Gastrocnemius medialis (tissue), 4 donors: ENCODE data around the gene LPAR3. TPM values are rescaled to one million over a fixed set of nuclear protein-coding genes. Genes with fewer than 3 reads are reported as not detected.

ENCODE experiments used
- ATAC-seq, 2 donors: fragments of 150-250 bp; one replicate each; pipeline ENCODE4 v1.9.1; 2016
- DNase-seq, 2 donors: peaks; one replicate each; pipeline ENCODE4 v3.0.0-alpha.2; 2019
- H3K27ac ChIP-seq, 4 donors: fragments of 200-600 bp; sonication (generic); 1 replicate in 1 of 4; 2 replicates in 3 of 4; pipeline ENCODE4 v1.5.1; 2016 to 2018; ENCODE audit warnings: mild to moderate bottlenecking in 2 of 4, moderate library complexity in 1 of 4
- H3K27me3 ChIP-seq, 3 donors: fragments of 200-600 bp; sonication (generic) in 2 of 3; 1 replicate in 1 of 3; 2 replicates in 2 of 3; pipeline versions ENCODE4 v1.5.1 to v1.6.0; 2016 to 2019; ENCODE audit warnings: mild to moderate bottlenecking in 1 of 3, moderate library complexity in 1 of 3
- H3K36me3 ChIP-seq, 2 donors: fragments of 200-600 bp; sonication (generic) in 1 of 2; one replicate each; pipeline ENCODE4 v1.5.1; 2017 to 2018
- H3K4me1 ChIP-seq, 2 donors: fragments of 200-600 bp; sonication (generic) in 1 of 2; one replicate each; pipeline ENCODE4 v1.5.1; 2016 to 2017; ENCODE audit warnings: mild to moderate bottlenecking in 2 of 2
- H3K4me3 ChIP-seq, 4 donors: fragments of 200-600 bp; sonication (generic) in 3 of 4; 1 replicate in 1 of 4; 2 replicates in 3 of 4; pipeline ENCODE4 v1.5.1; 2016 to 2019; ENCODE audit warnings: mild to moderate bottlenecking in 2 of 4
- H3K9me3 ChIP-seq, 3 donors: fragments of 200-600 bp; sonication (generic) in 2 of 3; 1 replicate in 1 of 3; 2 replicates in 2 of 3; pipeline ENCODE4 v1.5.1; 2016 to 2019
- POLR2A ChIP-seq, 2 donors: fragments of 450-650 bp; IDR thresholded peaks; one replicate each; pipeline ENCODE4 v1.6.1; 2017; ENCODE audit warnings: antibody characterized with exemption in 2 of 2, mild to moderate bottlenecking in 2 of 2, moderate library complexity in 2 of 2
- in situ Hi-C, 4 donors: fragments of 200-750 bp; cut with MboI; loops; one replicate each; pipeline versions ENCODE4 v1.15.0 to v1.8.0; 2017; ENCODE audit warnings: low sequenced_read_pairs in 4 of 4
- intact Hi-C: fragments of 100-400 bp; cut with DNase I; formaldehyde crosslinking; loops from one replicate; pipeline ENCODE4 v1.15.1; 2023; ENCODE audit warnings: low total_unique reads
- total RNA-seq, 4 donors: library from RNA; depleted of rRNA; stranded (reverse); fragments of >200 nt; gene quantifications; one replicate each; pipeline versions ENCODE4 v1.1.0 to v1.2.3, GENCODE V29; 2016
- TF ChIP-seq, protein P1 (sequence below), 5 experiments: fragments of 450-650 bp in 3 of 5; fragments of 200-600 bp in 2 of 5; sonication (generic) in 2 of 5; IDR thresholded peaks in 4 of 5; conservative IDR thresholded peaks in 1 of 5; 1 replicate in 4 of 5; 2 replicates in 1 of 5; pipeline ENCODE4 v1.5.1; 2016 to 2019; ENCODE audit warnings: antibody characterized with exemption in 5 of 5, mild to moderate bottlenecking in 3 of 5, moderate library complexity in 3 of 5

The LPAR3 gene
- total RNA-seq, 4 donors from 2014 or later = not detected

DNA sequence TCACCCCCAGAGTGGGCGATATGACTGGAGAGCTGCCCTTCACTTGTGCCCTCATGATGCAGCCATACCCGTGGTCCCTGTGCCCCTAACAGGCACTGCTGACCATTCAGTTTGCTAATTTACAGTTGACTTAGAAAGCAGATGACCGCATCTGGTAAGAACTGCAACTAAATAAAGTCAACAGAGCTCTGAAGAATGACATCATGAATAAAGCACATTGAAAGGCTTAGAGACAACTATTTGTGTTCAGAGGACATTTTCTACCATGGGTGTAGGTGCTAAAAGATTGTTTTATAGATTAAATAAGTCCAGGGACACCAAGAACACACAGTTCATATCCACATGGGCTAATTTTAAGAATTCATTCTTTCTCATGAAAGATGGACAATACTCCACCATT, 65.5 kb downstream of the LPAR3 start:
- Histone ChIP-seq H3K4me3 (no peak overlapping the region), H3K4me1 (no peaks in the 10 kb centered on the region), H3K36me3 (no peaks in the 10 kb centered on the region), H3K27me3 (peaks cover 0 to 2% (median 0%) of the 10 kb centered on the region in 3 donors), H3K9me3 (no peaks in the 10 kb centered on the region), H3K27ac (no peak overlapping the region)
- intact Hi-C loops = no loop called here
- TF ChIP-seq, protein P1, sequence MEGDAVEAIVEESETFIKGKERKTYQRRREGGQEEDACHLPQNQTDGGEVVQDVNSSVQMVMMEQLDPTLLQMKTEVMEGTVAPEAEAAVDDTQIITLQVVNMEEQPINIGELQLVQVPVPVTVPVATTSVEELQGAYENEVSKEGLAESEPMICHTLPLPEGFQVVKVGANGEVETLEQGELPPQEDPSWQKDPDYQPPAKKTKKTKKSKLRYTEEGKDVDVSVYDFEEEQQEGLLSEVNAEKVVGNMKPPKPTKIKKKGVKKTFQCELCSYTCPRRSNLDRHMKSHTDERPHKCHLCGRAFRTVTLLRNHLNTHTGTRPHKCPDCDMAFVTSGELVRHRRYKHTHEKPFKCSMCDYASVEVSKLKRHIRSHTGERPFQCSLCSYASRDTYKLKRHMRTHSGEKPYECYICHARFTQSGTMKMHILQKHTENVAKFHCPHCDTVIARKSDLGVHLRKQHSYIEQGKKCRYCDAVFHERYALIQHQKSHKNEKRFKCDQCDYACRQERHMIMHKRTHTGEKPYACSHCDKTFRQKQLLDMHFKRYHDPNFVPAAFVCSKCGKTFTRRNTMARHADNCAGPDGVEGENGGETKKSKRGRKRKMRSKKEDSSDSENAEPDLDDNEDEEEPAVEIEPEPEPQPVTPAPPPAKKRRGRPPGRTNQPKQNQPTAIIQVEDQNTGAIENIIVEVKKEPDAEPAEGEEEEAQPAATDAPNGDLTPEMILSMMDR (IDR thresholded peaks at IDR 0.05 in 4 of 5, conservative IDR thresholded peaks at IDR 0.05 in 1 of 5) = no peak
- TF ChIP-seq POLR2A (IDR thresholded peaks at IDR 0.05) = no peak
- no peak for ATAC-seq
- in situ Hi-C loops = no loop called here
- DNase-seq = no peak

DNA sequence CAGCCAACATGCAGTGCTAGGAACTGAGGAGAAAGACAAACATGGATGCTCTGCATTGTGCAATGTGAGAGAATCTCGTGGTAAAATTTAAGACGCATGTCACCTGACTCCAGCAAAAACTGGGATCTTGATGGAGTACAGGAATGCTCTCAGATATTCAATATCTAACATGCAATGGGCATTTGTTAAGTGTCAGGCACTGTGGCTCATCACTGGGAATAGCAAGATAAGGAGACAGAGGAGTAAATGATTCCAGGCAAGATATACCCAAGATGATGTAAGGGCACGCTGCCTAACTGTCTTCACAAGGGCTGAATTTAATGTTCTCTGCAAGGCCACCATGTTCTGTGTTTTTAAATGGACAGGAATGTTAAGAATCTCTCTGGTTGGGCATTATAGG, 67.8 kb downstream of the LPAR3 start:
- TF ChIP-seq, protein P1 (IDR thresholded peaks at IDR 0.05 in 4 of 5, conservative IDR thresholded peaks at IDR 0.05 in 1 of 5) = no peak
- TF ChIP-seq POLR2A (IDR thresholded peaks at IDR 0.05) = no peak
- in situ Hi-C loops = no loop called here
- Histone ChIP-seq H3K4me3 (no peak overlapping the region), H3K9me3 (no peaks in the 10 kb centered on the region), H3K27me3 (no peaks in the 10 kb centered on the region), H3K27ac (no peak overlapping the region), H3K4me1 (no peaks in the 10 kb centered on the region), H3K36me3 (no peaks in the 10 kb centered on the region)
- intact Hi-C loops = no loop called here
- ATAC-seq = no peak
- DNase-seq = no peak

DNA sequence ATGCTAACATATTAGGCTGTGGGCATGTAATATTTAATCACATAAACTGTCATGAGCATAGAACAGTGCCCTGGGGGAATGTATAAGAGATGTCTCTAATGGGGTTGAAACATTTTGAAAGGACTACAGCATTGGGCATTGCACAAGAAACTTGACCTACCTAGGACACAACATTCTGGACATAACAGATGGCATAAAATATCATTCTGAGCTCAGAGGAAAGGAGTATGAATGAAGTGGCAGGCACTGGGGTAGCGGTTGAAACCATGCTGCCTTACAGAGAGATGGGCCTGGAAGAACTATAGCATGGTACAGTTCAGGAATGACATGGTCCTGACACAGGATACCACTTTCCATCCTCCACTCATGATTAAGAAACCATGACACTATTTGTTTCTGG, 69.0 kb downstream of the LPAR3 start:
- Histone ChIP-seq H3K9me3 (no peaks in the 10 kb centered on the region), H3K27ac (no peak overlapping the region), H3K36me3 (no peaks in the 10 kb centered on the region), H3K4me3 (no peak overlapping the region), H3K4me1 (no peaks in the 10 kb centered on the region), H3K27me3 (no peaks in the 10 kb centered on the region)
- ATAC-seq (no peak), DNase-seq (no peak)
- intact Hi-C loops (no loop called here), in situ Hi-C loops (no loop called here)
- no peak for TF ChIP-seq POLR2A (IDR thresholded peaks at IDR 0.05)
- TF ChIP-seq, protein P1 (IDR thresholded peaks at IDR 0.05 in 4 of 5, conservative IDR thresholded peaks at IDR 0.05 in 1 of 5) = no peak

DNA sequence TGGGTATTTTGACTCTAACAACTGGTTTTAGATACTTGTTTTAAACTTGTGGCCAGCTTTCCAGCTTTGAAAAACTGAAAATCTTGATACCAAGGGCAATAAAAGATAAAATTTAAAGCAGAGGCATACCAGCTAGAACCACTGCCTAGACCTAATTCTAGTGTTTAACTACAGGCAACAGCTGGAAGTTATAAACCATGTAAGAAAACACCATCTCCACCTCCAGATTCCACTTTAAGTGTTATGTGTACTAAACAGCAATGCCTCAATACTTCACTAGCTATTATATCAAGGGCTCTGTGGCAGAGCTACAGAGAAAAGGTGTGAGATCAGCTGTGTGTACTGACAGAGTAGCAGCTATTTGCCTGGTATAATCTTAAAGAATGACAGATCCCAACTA, 69.5 kb downstream of the LPAR3 start:
- H3K27me3 ChIP-seq = no peaks in the 10 kb centered on the region
- no peak overlapping the region for H3K4me3 ChIP-seq
- intact Hi-C loops = no loop called here
- TF ChIP-seq POLR2A (IDR thresholded peaks at IDR 0.05) = no peak
- TF ChIP-seq, protein P1 (IDR thresholded peaks at IDR 0.05 in 4 of 5, conservative IDR thresholded peaks at IDR 0.05 in 1 of 5) = no peak
- H3K9me3 ChIP-seq = no peaks in the 10 kb centered on the region
- H3K36me3 ChIP-seq = no peaks in the 10 kb centered on the region
- DNase-seq (no peak), ATAC-seq (no peak)
- in situ Hi-C loops = no loop called here
- H3K27ac ChIP-seq = no peak overlapping the region
- H3K4me1 ChIP-seq = no peaks in the 10 kb centered on the region

DNA sequence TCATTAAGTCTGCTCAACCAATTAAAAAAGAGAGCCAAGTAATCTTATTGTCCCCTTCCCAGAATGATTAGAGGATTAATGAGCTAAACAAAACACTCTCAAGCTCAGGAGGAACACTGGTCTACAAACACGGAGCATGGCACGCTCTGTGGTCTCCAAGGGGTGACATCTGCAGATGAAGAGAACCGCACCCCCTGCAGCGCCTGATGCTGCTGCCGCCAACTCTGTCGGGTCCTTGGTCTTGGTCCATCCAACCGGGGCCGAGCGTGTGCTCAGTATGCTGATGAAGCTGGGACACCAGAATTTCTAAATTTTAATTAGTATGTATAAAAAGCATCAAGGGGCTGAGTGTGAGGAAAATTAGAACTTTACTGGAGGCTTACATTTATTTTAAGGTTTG, 82.7 kb downstream of the LPAR3 start:
- in situ Hi-C loops = no loop called here

More for the DNA sequence above, 82.7 kb downstream of the LPAR3 start:
- H3K36me3 ChIP-seq = no peaks in the 10 kb centered on the region
- no peak overlapping the region for H3K4me3 ChIP-seq
- ATAC-seq (no peak), DNase-seq (no peak)
- no peaks in the 10 kb centered on the region for H3K9me3 ChIP-seq
- no peaks in the 10 kb centered on the region for H3K4me1 ChIP-seq
- no peak for TF ChIP-seq POLR2A (IDR thresholded peaks at IDR 0.05)
- TF ChIP-seq, protein P1 (IDR thresholded peaks at IDR 0.05 in 4 of 5, conservative IDR thresholded peaks at IDR 0.05 in 1 of 5) = no peak
- no peaks in the 10 kb centered on the region for H3K27me3 ChIP-seq
- no peak overlapping the region for H3K27ac ChIP-seq
- intact Hi-C loops = no loop called here
